HTR-8/SVneo (cell line): Measurements from ENCODE around the gene TNKS1BP1.
"Not testable (repeated sequence)": the region's sequence is repeated elsewhere in the genome, so short reads cannot be mapped to it uniquely, and the experiment has no call there.

Experiments used
- DNase-seq: peaks from one replicate; pipeline ENCODE4 v3.0.0; 2011; ENCODE audit warnings: low spot score, mixed read lengths; ENCODE audit not compliant: insufficient read length
- FAIRE-seq: peaks from 2 replicates; lab custom pipeline; 2011; peaks lifted over from hg19 to GRCh38; lab: Jason Lieb, UNC

TNKS1BP1 gene

DNA sequence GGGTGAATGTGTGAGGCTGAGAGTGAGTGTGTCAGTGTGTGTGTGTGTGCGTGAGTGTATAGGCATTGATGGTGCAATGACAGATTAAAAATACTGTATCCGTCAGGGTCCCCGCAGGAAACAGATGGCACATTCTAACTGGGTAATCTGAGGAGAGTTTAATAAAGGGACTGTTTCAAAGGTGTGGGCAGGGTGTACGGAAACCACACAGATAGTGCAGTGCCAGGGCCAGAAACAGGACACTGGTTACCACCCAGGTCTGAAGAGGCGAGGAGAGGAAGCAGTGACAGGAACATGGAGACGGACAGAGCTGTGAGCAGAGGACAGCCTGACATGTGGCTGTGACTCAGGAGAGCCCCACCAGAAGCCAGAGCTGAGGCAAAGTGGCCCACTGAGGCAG is 29.9 kb upstream of the TNKS1BP1 start:
- no peak for DNase-seq
- peak; percentile 57 for FAIRE-seq

DNA sequence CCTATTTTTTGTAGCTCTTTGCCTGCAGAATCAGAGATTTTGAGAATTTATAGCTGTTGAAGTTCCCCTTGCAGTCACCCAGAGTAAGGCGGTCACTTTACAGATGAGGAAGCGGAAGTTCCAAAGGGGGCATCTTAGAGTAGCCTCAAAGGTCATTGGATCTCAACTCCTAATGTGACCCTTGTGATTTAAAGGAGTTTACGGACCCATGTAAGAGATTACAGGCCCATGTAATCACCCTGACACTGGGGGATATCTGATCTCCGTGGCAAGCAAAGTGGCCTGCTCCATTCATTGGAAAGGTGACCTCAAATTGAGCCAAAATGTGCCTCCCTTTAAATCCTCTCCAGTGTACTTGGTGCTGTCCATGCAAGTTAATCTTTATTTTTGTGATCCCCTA is 29.1 kb upstream of the TNKS1BP1 start:
- DNase-seq (no peak), FAIRE-seq (no peak)

DNA sequence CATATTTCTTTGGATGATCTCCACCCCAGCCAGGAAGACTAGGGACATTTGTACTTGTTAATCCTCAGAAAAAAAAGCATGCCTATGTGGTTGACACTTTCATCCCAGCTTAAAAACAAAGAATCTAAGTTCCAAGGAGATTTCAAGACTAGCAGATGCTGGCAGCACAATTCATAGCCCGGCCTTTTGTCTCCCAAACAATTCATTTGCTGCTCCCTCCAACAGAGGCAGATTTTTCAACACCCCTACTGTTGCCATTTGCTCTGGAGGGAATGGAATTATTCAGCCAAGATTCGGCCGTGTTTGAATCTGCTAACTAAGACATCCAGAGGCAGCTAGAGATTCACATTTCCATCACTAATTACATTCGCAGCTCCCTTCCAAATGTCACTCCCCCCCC is 28.7 kb upstream of the TNKS1BP1 start:
- FAIRE-seq, result no peak
- DNase-seq, result no peak

DNA sequence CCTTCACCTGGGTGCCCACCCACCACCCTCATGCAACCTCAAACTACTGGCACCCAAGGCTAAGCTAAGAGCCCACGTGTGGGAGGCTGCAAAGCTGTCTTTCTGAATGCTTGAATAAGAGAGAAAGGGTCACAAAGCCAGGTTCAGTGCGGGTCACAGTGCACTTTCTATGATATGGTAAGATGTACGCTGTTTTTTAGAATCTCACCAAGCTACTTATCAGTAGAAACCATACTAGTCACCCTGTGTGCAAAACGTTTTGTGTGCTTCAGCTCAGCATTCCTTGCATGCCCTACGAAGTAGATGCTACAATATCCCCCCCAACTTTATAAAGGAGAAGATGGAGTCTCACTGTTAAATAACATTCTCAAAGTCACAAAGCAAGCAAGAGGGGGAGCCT is 28.3 kb upstream of the TNKS1BP1 start:
- DNase-seq, result no peak
- FAIRE-seq, result no peak

DNA sequence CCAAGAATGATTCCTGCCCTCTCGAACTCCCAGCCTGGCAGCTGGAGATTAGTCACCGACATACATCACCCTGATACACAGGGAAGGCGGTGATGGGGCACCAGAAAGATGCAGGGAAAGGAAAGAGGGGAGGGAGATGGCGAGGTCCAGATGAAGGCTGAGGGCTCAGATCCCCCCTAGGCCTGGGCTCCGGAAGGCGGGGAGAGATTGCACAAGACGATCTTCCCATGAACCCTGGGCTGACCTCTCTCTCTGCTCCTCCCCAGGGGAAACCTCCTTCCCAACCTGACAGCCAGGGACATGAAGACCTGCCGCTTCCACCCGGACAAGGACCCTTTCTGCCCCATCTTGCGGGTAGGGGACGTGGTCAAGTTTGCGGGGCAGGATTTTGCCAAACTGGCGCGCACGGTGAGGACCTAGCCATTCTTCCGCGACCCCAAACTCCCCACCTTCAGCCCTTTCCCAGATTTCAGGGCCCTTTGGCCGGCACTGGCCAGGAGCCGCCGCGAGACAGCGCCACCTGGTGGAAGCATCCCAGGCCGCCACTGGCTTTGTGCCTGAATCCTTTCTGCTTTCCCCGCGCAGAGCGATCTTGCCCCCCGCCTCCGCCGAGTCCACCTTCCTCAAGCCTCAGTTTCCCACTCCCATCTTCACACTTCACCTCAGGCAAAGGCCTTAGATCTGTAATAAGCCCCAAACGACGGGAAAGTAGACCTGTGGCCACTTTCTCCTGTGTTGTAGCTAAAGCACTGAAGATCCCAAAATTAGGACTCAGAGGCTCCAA is 24.9 kb upstream of the TNKS1BP1 start:
- DNase-seq, result peak; percentile 69

DNA sequence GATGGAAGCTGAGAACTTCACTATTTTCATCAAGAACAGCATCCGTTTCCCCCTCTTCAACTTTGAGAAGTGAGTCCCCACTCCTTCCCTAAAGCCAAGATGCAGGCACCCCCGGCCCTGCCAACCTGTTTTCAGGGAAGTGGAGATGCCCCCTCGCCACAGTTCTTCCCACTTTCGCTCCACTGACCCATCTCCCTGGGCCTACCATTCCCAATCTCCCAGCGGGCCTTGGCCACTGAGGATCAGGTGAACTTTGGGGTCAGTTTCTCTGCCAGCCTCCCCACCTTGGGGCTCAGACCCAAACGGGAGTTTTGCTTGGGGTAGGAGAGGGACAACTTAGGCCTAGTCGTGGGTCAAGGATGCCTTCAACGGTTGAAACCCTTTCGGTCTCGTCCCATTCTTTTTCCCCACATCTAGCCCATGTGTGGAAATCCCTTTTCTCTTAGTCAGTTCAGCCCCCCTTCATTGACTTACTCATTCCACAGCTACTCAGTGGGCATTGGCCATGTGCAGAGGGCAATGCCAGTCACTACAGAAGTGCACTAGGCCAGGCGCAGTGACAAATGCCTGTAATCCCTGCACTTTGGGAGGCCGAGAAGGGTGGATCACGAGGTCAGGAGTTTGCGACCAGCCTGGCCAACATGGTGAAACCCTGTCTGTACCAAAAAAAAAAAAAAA is 24.0 kb upstream of the TNKS1BP1 start:
- FAIRE-seq, result no peak
- no peak for DNase-seq

More for the DNA sequence above, 24.9 kb upstream of the TNKS1BP1 start:
- FAIRE-seq, result no peak

DNA sequence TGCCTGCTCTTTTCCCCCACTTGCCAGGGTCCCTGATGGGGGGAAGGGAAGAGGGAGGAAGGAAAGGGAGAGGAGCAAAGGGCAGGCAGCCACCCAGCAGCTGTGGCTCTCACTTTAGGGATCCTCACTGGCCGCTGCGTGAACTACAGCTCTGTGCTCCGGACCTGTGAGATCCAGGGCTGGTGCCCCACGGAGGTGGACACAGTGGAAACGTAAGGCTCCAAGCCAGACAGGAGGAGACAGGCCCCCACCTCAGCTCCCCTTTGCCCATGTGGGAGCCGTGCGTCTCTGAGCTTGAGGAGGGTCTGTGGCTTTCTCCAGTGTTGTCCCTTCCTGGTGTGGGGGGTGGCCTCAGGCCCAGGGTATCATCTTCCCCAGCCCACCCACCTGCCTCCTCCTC is 23.3 kb upstream of the TNKS1BP1 start:
- DNase-seq (no peak), FAIRE-seq (no peak)

DNA sequence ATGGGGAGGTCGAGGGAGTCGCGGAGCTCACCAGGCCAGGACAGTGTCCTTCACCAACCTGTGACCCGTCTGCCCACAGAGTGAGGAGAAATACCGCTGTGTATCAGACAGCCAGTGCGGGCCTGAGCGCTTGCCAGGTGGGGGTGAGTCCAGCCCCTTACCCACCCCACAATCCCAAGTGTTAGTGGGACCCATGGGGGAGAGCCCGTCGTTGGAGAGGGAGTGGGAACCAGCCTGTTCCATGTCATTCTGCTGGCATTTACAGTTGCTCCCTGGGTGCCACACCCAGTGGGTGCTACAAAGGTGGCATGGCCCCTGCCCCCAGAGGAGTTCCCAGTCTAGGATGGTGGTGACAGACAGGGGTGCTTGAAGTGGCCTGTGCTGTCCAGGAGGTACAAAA is 22.6 kb upstream of the TNKS1BP1 start:
- DNase-seq (no peak), FAIRE-seq (no peak)

DNA sequence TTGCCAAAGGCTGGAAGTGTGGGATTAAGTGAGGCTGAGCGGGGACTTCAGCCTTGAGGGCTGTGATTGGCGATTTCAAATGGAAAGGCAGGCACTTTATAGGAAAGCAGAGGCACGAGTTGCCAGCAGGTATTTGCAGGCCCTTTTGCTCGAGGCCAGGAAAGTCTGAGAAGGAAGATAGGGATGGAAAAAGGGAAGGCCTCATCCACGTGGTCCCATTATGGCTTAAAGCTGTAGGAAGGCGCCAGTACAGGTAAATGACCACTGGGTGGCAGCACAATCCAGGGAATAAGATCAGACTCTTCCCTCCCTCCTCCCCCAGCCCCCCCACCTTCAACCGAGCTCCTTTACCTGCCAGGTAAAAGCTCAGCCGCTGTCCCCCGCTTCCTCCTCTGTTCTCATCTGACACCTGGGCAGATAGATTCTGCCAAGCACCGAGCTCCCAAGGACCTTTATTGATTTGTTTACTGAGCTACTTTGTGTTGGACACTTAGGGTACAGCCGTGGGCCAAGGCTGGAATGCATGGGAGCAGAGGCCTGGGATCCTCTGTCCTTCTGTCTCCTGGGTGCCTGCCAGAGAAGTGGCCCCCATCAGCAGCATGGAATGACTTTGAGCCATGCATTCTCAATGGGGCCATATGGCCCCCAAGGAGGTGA is 20.9 kb upstream of the TNKS1BP1 start:
- FAIRE-seq, result no peak
- DNase-seq, result peak; percentile 64

DNA sequence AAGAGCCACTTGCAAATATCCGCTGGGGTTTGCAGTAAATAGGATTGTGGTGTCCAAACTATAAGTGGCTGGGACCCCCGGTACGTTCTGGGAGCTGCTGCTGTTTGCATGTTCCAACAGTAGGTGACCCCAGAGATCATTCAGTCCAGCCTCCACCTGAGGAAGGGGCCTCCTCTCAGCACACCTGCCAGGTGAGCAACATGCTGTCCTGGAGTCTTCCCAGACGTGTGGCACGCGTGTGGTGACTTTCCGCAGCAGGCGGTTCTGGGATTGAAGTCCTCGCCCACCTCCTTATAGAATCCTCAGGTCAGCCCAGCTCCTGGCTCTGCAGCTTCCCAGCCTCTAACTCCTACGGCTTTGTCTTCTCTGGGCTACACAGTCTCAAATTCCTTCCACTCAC is 20.1 kb upstream of the TNKS1BP1 start:
- DNase-seq, result no peak
- no peak for FAIRE-seq

DNA sequence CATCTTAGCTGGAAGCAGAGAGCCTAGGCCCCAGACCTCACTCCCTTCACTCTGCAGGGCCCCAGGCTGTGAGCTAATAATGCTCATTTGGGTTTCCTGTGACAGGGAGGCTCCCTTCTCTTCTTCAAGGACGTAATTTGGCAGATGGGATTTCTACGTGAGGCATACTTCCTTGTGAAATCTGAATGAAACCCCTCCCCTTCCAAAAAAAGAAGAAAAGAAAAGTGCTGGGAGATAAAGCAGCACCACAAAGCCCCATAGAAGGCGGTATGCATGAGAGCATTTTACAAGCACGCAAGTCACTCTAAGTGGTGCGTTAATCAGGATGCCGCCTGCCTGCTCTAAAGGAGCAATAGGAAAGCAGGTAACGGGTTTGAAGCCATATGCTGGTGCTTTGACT is 19.1 kb upstream of the TNKS1BP1 start:
- no peak for DNase-seq
- no peak for FAIRE-seq

DNA sequence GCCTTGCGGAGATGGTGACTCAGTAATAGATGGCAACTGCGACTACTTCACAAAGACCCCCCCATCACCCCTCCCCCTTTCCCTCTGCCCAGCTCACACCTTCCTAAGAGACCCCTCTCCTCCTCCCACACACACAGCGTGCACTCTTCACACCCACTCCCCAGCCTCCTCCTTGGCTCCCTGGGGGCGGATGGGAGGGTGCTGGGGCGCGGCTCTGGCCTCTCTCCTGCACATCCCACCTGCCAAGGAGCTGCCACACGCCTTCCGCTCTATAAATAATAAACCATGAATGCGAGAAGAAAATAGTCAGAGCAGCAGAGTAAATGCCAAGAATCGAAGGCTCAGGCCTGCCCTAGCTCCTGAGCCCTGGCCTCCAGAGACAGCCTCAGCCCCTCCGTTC is 17.9 kb upstream of the TNKS1BP1 start:
- DNase-seq (no peak), FAIRE-seq (no peak)

DNA sequence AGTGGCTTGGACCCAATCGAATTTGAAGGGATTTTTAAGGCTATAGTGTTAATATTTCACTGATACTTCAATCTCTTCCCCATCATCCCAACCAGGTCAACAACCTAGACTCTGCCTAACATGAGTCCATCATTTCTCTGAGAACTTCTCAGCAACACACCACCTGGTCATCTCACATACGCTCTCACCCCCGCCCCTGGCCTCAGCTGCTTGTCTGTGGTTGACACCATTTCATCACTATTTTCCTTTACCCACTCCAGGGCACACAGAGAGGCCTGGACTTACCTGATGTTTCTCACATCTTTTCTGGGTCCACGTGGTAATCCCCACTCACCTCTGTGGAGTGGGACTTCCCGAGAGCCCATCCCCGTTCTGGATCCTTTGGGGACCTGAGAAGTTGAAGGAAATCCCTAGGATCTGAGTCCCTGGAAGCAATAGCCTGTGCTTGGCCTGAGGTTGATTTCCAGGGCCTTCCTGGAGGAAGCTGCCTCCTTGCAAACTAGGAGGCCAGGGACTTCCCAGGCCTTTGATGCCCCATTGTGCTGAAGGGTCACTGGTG is 16.6 kb upstream of the TNKS1BP1 start:
- DNase-seq, result no peak
- FAIRE-seq, result no peak

DNA sequence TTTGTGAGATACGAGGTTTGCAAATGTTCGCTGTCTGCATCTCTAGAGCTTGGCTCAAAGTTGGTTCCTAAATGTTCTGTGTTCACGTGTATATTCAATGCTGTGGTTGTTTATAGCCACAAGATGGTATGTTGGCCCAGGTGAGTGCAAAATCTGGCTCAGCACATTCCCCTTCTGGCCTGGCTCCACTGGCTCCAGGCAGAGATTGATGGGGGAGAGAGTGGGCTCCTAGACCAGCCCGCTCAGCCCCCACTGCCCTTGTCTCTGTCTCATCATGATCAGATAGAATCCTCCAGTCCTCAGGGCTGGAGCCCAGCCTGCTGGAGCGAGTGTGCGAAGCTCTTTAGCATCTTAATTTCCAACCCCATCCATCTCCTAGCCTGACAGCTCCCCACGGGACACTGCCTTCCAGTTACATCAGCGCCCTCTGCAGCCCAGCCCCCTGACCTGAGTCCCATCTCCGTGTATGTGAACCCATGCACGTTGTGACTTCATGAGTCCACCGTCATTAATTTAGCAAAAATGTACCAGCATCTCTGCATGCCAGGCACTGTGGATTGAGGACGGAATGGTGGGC is 15.4 kb upstream of the TNKS1BP1 start:
- no peak for DNase-seq
- FAIRE-seq, result no peak

DNA sequence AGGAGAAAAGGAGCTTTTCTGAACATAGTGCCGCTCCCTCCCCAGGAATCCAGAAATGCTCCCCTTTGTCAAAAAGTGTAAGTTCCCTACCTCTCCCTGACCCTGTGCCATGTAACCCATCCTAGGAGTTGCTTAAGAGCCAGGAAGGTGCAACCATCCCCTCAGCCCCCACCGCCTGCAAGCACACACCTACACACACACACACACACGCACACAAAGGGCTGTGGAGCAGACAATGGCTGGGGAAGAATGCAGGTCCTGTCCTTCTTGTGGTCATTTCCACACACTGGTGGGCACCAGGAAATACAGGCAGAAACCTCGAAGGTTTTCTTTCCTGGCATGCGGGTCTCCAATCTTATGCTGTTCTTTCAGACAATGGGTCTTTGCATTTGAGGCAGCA is 14.6 kb upstream of the TNKS1BP1 start:
- FAIRE-seq (no peak), DNase-seq (no peak)

DNA sequence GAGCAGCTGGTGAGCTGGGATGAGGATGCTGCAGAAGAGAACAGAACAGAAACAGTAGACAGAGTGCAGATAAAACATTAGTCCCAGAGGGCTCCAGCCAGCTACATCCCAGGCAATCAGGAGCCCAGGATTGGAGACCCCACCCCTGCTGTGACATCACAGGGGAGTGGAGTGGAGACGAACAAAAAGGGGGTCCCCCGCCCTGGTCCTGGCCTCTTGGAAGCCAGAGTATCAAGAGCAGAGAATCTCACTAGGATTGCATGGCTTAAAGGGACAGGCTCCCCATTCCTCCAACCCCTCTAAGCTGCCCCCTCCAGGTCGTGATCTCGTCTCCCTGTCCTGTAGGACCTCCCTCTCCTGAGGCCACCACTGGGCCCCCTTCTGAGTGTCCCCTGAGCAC is 13.4 kb upstream of the TNKS1BP1 start, which contains the start of gene P2RX3:
Gene P2RX3 (plus strand): TSS at position 211 of the 400 bp plus-strand sequence. CDS start 199 bp downstream, outside the sequence.
- DNase-seq, result no peak
- no peak for FAIRE-seq

DNA sequence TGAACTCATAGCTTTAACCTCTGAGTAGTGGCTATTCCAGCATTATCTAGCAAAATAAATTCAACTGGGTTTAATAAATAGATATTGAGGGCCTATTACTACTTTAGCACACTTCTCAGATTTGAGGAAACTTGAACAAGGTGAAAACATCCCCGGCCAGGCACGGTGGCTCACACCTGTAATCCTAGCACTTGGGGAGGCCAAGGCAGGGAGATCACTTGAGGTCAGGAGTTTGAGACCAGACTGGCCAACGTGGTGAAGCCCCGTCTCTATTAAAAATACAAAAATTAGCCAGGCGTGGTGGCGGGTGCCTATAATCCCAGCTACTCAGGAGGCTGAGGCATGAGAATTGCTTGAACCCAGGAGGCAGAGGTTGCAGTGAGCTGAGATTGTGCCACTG is 12.1 kb upstream of the TNKS1BP1 start:
- not testable (repeated sequence) for FAIRE-seq, DNase-seq

DNA sequence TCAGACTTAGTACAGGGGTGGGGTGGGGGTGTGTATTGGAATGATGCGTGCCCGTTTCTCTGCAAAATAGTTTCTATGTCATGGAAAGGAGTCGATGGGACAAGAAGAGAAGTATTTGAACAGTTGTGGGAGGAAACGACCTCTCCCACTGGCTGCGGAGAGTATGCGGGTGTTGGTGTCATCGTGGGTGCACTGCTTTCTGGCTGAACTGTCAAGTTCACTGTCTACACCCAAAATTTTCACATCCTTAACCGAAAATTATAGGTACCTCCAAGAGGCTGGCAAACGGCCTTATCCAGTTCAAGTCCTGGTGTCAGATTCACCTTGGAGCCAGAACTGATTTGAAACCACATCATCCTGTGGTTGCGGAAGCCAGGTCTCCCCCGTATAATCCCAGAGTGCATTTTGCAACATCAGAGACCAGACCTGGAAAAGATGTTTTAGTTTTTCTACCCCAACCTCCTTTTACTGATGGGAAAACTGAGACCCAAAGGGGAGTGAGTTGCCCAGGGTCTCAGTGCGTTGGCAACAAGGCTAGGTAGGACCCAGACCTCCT is 11.4 kb upstream of the TNKS1BP1 start:
- DNase-seq, result no peak

DNA sequence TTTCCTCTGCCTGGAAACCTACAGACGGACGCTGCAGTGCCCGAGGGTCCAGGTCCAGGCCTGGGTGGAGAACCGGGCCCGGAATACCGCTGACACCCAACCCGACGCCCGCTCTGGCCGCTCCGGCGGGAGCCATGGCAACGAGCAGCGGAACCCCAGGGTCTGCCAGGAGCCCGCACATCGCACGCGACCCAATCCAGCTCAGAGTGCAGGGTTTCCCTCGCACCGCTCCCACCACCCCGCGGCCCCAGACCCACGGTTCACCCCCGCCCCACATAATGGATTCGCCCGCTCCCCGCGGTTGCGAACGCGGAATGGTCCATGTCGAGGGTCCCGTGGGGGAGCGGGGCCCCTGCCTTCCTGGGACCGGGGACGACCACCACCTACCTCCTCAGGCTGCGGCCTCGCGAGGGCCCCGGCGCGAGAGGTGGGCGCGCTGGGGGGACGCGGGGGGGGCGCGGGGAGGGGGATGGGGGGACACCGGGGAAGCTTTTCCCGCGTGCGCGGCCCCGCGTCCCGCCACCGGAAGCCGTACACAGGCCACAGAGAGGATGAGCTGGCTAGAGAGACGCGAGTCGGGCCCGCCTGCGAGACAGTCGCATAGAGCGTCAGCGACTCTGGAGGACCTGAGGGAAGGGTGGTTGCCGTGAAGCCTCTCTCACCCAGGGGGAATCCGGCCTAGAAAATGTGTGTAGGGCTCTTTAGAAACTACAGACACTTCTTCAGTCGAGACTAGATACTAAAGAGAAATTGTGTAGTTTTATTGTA is 10.8 kb upstream of the TNKS1BP1 start, which contains the start of gene SSRP1:
Gene SSRP1 (minus strand): TSS at position 550 of the 768 bp plus-strand sequence. CDS start 771 bp downstream, outside the sequence.
- DNase-seq, result peak; percentile 90
- FAIRE-seq, result peak; percentile 82

More for the DNA sequence above, 11.4 kb upstream of the TNKS1BP1 start:
- FAIRE-seq, result peak; percentile 68
